CD8-positive, alpha-beta memory T cell (primary cell): ENCODE results near the gene DPM2. TPM values are rescaled to one million over a fixed set of nuclear protein-coding genes. Genes with fewer than 3 reads are reported as not detected.

Experiments
- CTCF ChIA-PET: fragments of 350-600 bp; sonication (Branson Sonifier 250); formaldehyde crosslinking; loops from one replicate; lab custom pipeline; 2021; ENCODE audit warnings: antibody characterized with exemption; lab: Charles Lee
- POLR2A ChIA-PET: fragments of 350-600 bp; sonication (Branson Sonifier 250); formaldehyde crosslinking; loops from one replicate; lab custom pipeline; 2021; ENCODE audit warnings: antibody characterized with exemption; lab: Charles Lee
- DNase-seq, 5 donors: peaks; one replicate each; pipeline versions ENCODE4 v3.0.0 to v3.0.0-alpha.2; 2020 to 2022; ENCODE audit warnings: mixed read lengths in 1 of 5
- H3K27ac ChIP-seq: one replicate; pipeline ENCODE4 v1.7.0; 2013; ENCODE audit warnings: low read depth, mild to moderate bottlenecking, low read length, moderate library complexity
- H3K27me3 ChIP-seq: 2 replicates; pipeline ENCODE4 v1.7.0; 2013; ENCODE audit warnings: low read length, mild to moderate bottlenecking; ENCODE audit not compliant: insufficient read depth, poor library complexity, severe bottlenecking
- H3K36me3 ChIP-seq: 2 replicates; pipeline ENCODE4 v1.7.0; 2013; ENCODE audit warnings: mild to moderate bottlenecking, low read length, moderate library complexity; ENCODE audit not compliant: insufficient read depth
- H3K4me1 ChIP-seq: 2 replicates; pipeline ENCODE4 v1.7.0; 2013; ENCODE audit warnings: mild to moderate bottlenecking, low read length, moderate library complexity; ENCODE audit not compliant: insufficient read depth
- H3K4me3 ChIP-seq: 2 replicates; pipeline ENCODE4 v1.7.0; 2013; ENCODE audit warnings: mild to moderate bottlenecking, low read length
- H3K9me3 ChIP-seq: 2 replicates; pipeline ENCODE4 v1.7.0; 2013; ENCODE audit warnings: mild to moderate bottlenecking, low read length
- H3K27ac Mint-ChIP-seq, 8 donors: one replicate each; pipeline ENCODE4 v1.8.0; 2020 to 2021; ENCODE audit warnings: mixed read lengths in 8 of 8, mild to moderate bottlenecking in 6 of 8, inconsistent platforms in 3 of 8, moderate library complexity in 3 of 8
- H3K27me3 Mint-ChIP-seq, 2 donors: one replicate each; pipeline ENCODE4 v1.8.0; 2020 to 2021; ENCODE audit warnings: mixed read lengths in 2 of 2, mild to moderate bottlenecking in 1 of 2, moderate library complexity in 1 of 2
- H3K36me3 Mint-ChIP-seq, 3 donors: one replicate each; pipeline ENCODE4 v1.8.0; 2020 to 2021; ENCODE audit warnings: mixed read lengths in 3 of 3, inconsistent platforms in 1 of 3, mild to moderate bottlenecking in 1 of 3
- H3K4me1 Mint-ChIP-seq, 3 donors: one replicate each; pipeline ENCODE4 v1.8.0; 2020 to 2021; ENCODE audit warnings: mixed read lengths in 3 of 3, inconsistent platforms in 1 of 3, mild to moderate bottlenecking in 1 of 3
- H3K4me3 Mint-ChIP-seq, 7 donors: one replicate each; pipeline ENCODE4 v1.8.0; 2020 to 2021; ENCODE audit warnings: mixed read lengths in 7 of 7, mild to moderate bottlenecking in 6 of 7, moderate library complexity in 4 of 7, inconsistent platforms in 2 of 7
- H3K9me3 Mint-ChIP-seq, 5 donors: one replicate each; pipeline ENCODE4 v1.8.0; 2020 to 2022; ENCODE audit warnings: mixed read lengths in 5 of 5, mild to moderate bottlenecking in 3 of 5, moderate library complexity in 2 of 5, inconsistent platforms in 1 of 5
- polyA plus RNA-seq: library from polyadenylated mRNA; unstranded; fragments of 300-500 nt; fragmentation: Illumina TruSeq; gene quantifications from one replicate; pipeline ENCODE4 v1.2.3, GENCODE V29; 2021
- total RNA-seq, 2 experiments: library from RNA; stranded (reverse); gene quantifications; one replicate each; pipeline ENCODE4 v1.2.3, GENCODE V29; 2021

Gene DPM2
- total and polyA plus RNA-seq, 3 experiments from 2014 or later, result 52.2 to 75.5 (median 73.8) TPM

DNA sequence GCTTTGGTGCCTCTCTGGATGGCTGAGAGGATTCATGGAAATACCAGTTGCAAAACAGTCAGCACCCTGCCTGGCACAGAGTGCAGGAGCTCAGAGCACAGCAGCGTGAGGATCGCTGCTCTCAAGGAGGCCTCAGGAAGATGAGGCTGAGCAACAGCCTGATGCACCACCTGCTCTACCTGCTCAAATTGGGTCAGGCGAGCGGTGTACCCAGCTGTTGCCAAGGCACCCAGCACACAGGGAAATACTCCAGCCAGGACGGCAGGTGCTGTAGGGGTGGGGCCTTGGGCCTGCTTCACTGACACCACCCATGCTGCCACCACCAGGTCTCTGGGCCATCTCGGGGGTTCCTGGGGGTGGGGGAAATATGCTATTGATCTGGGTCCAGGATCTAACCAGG, 38.8 kb upstream of the DPM2 start:
- POLR2A ChIA-PET, result interaction anchor here (0.7 to 1.9 kb wide), 10 partner anchors 9 to 58 kb away, joined by 3 to 8 read pairs (median 4); no protein-coding TSS in a partner anchor
- no peaks in the 10 kb centered on the region for H3K9me3 ChIP-seq
- H3K4me3 Mint-ChIP-seq, result peak overlapping the region; percentile 95 to 99 (median 97)
- H3K27me3 Mint-ChIP-seq, result peaks cover 0 to 2% of the 10 kb centered on the region in 2 donors
- peak overlapping the region; percentile 88 to 97 (median 96) for H3K27ac Mint-ChIP-seq
- peaks cover 60 to 67% (median 63%) of the 10 kb centered on the region in 3 donors for H3K4me1 Mint-ChIP-seq
- CTCF ChIA-PET, result interaction anchor here (3.3 to 13.0 kb wide), 3 partner anchors 22 to 54 kb away, joined by 15 to 186 read pairs (median 55); no protein-coding TSS in a partner anchor
- DNase-seq, result peak; percentile 24 to 72 (median 61)
- H3K4me1 ChIP-seq, result peaks cover 62% of the 10 kb centered on the region
- no peaks in the 10 kb centered on the region for H3K27me3 ChIP-seq
- no peaks in the 10 kb centered on the region for H3K9me3 Mint-ChIP-seq
- peaks cover 12% of the 10 kb centered on the region for H3K36me3 ChIP-seq
- peaks cover 0 to 70% (median 3%) of the 10 kb centered on the region in 3 donors for H3K36me3 Mint-ChIP-seq
- peak overlapping the region; percentile 98 for H3K4me3 ChIP-seq
- H3K27ac ChIP-seq, result peak overlapping the region; percentile 20

DNA sequence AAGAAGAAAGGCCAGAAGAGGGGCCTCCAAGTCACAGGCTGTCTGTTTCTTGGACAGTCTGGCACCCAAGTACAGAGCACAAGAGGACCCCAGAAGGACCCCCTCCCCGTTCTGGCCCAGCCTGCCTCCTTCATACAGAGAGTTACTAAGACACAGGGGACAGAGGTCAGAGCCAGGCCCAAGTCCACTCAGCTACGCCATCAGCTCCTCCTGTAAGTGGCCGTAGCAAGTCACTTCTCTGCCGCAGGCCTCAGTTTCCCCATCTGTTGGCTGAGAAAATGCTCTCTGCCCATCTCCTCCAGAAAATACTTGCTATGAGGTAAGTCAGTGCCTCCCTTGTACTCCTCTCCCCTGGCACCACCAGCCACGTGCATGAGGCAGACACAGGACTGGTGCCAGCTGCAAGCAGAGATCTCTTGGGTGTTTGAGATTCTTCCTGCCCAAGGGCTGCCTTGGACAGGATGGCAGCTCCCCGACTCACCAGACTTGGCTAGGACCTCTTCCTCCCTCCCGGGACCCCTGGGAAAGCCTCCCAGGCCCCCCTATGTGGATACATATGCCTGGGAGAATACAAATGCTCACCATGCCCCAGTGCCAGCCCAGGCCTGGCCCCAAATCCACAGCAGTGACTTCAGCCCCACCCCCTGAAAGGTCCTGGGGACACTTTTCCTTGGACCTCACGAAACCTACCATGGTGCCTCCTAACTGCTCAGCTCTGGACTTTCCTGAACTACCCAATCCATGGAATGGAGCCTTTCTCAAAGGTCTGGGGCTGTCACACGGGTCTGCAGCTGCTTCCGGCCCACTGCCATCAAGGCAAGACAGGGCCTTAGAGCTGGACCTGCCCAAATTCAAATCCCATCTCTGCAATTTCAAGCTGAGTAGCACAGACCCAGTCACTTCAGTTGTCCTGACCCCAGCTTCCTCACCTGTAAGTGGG, 38.0 kb upstream of the DPM2 start:
- Histone ChIP-seq H3K27ac (peak overlapping the region; percentile 20), H3K9me3 (no peaks in the 10 kb centered on the region), H3K4me3 (peak overlapping the region; percentile 98), H3K27me3 (no peaks in the 10 kb centered on the region), H3K4me1 (peaks cover 65% of the 10 kb centered on the region), H3K36me3 (peaks cover 12% of the 10 kb centered on the region)
- peak overlapping the region; percentile 88 to 98 (median 96) for H3K27ac Mint-ChIP-seq
- H3K36me3 Mint-ChIP-seq, result peaks cover 0 to 72% (median 3%) of the 10 kb centered on the region in 3 donors
- CTCF ChIA-PET, result interaction anchor here (1.6 to 13.0 kb wide), 4 partner anchors 15 to 55 kb away, joined by 4 to 186 read pairs (median 35); no protein-coding TSS in a partner anchor
- POLR2A ChIA-PET, result interaction anchor here (1.0 to 1.9 kb wide), 6 partner anchors 8 to 59 kb away, joined by 3 to 8 read pairs (median 4); no protein-coding TSS in a partner anchor
- peaks cover 0 to 2% of the 10 kb centered on the region in 2 donors for H3K27me3 Mint-ChIP-seq
- DNase-seq, result no peak
- no peaks in the 10 kb centered on the region for H3K9me3 Mint-ChIP-seq
- peaks cover 63 to 69% (median 67%) of the 10 kb centered on the region in 3 donors for H3K4me1 Mint-ChIP-seq
- H3K4me3 Mint-ChIP-seq, result peak overlapping the region; percentile 95 to 99 (median 97)

DNA sequence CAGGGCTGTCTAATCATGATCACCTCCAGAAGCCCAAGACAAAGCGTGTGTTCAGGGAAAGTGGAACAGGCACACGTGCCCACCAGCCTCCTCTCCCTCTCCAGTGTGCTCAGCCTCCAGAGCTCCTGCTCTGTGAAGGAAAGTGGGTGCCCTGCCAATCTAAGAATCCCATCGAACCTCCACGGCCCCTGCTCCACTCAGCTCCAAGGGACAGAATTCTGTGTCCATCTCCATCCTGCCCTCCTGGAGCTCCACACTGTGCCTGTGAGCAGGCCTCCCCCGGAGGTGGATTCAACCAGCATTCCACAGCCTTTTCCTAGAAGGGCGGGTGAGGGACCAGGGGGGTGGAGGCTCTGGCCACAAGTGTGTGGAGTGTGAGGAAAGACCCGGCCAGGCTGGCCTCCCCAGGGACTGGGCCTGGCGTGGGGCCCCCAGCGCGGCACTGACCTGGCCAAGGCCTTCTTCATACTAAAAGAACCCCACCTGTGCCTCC, 37.2 kb upstream of the DPM2 start:
- Mint-ChIP-seq H3K36me3 (peaks cover 0 to 75% (median 3%) of the 10 kb centered on the region in 3 donors), H3K9me3 (no peaks in the 10 kb centered on the region), H3K27me3 (peaks cover 0 to 2% of the 10 kb centered on the region in 2 donors), H3K27ac (peak overlapping the region; percentile 87 to 100 (median 96)), H3K4me1 (peaks cover 72 to 78% (median 75%) of the 10 kb centered on the region in 3 donors), H3K4me3 (peak overlapping the region; percentile 95 to 99 (median 97))
- H3K4me3 ChIP-seq, result peak overlapping the region; percentile 98
- peaks cover 74% of the 10 kb centered on the region for H3K4me1 ChIP-seq
- peaks cover 11% of the 10 kb centered on the region for H3K36me3 ChIP-seq
- no peak for DNase-seq
- H3K9me3 ChIP-seq, result no peaks in the 10 kb centered on the region
- H3K27ac ChIP-seq, result no peak overlapping the region
- ChIA-PET POLR2A (interaction anchor here (0.5 to 1.8 kb wide), 5 partner anchors 16 to 52 kb away, joined by 3 to 4 read pairs (median 3); no protein-coding TSS in a partner anchor), CTCF (interaction anchor here (1.1 to 13.0 kb wide), 5 partner anchors 14 to 93 kb away, joined by 3 to 186 read pairs (median 15); partner anchors contain the start of gene SLC25A25)
- H3K27me3 ChIP-seq, result no peaks in the 10 kb centered on the region

DNA sequence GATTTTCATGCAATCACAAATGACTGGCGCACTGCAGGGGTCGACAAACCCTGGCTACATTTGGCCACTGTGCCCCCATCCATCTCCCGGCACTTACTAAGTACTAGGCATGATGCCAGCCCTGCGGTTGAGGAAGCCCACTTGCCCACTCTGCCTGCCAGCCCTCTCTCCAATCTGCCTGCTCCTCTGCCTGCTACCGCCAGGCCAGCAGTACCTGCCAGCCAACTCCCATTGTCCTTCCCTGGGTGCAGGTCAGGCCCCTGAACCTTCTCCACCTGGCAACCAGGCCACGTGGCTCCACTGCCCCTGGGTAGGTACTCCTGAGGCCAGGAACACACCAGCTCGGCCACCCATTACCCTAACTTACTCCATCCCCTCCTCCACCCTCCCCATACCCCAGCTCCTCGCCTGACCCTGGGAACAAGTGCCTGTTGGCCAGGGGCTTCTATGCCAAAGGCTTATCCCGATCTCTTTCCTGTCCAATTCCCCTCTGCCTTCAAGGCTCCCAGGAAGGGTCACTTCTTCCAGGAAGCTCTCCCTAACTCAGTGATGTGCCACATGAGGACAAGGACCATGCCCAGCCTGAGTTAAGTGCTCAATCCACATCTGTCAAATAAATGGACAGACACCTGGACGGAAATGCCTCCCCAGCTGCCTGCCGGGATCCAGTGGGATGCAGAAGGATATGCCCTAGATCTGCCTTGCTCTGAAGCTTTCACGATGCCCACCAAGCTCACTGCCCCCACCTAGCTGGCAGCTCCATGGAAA, 36.5 kb upstream of the DPM2 start:
- peaks cover 78 to 84% (median 81%) of the 10 kb centered on the region in 3 donors for H3K4me1 Mint-ChIP-seq
- peaks cover 80% of the 10 kb centered on the region for H3K4me1 ChIP-seq
- H3K36me3 Mint-ChIP-seq, result peaks cover 0 to 75% (median 3%) of the 10 kb centered on the region in 3 donors
- peak overlapping the region; percentile 98 for H3K4me3 ChIP-seq
- no peaks in the 10 kb centered on the region for H3K9me3 ChIP-seq
- DNase-seq, result no peak
- peak overlapping the region; percentile 87 to 100 (median 96) for H3K27ac Mint-ChIP-seq
- H3K9me3 Mint-ChIP-seq, result no peaks in the 10 kb centered on the region
- H3K4me3 Mint-ChIP-seq, result peak overlapping the region; percentile 85 to 99 (median 97)
- no peak overlapping the region for H3K27ac ChIP-seq
- H3K27me3 Mint-ChIP-seq, result peaks cover 0 to 2% of the 10 kb centered on the region in 2 donors
- ChIA-PET POLR2A (interaction anchor here (0.5 to 1.8 kb wide), 7 partner anchors 15 to 56 kb away, joined by 3 to 11 read pairs (median 3); no protein-coding TSS in a partner anchor), CTCF (interaction anchor here (1.1 to 13.0 kb wide), 5 partner anchors 13 to 94 kb away, joined by 3 to 186 read pairs (median 15); partner anchors contain the start of gene SLC25A25)
- H3K27me3 ChIP-seq, result no peaks in the 10 kb centered on the region
- peaks cover 4% of the 10 kb centered on the region for H3K36me3 ChIP-seq

DNA sequence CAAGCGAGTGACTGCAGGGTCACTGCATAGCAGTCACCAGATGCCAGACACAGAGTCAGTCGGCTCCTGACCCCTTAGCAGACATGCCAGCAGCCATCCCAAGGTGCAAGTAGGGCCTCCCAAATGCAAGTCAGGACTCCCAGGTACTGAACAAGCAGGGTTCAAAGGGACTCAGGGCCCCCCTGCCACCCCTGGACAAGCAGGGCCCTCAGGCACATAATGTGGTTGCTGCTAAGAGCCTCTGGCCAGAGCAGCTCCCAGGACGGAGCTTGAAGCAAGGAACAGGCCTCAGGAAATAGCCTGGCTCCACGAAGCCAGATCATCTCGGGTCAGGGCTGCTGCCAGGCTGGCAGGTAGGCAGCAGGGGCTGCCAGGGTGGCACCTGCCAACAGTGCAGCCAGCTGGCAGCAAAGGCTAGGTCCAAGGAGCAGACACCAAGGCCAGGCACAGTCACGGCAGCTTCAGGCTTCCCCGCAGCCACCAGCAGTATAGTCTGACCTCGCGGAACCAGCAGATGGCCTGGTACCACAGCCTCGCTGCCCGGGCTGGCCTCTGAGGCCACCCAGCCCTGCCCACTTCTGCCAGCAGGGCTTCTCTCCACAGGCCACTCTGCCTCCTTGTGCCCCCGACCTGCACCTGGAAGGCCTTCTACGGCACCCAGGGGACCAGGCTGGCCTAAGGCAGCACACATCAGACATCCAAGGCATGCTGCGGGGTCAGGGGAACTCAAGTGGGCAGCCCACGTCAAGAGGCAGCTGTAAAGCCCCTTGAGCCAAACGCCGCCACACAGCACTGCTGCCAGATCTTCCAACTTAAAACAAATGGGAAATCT, 35.7 kb upstream of the DPM2 start:
- ChIA-PET CTCF (interaction anchor here (0.6 to 13.0 kb wide), 8 partner anchors 8 to 95 kb away, joined by 3 to 186 read pairs (median 4); partner anchors contain the start of genes EEIG1 and SLC25A25), POLR2A (interaction anchor here (0.5 to 4.4 kb wide), 7 partner anchors 18 to 61 kb away, joined by 3 to 30 read pairs (median 5); no protein-coding TSS in a partner anchor)
- H3K36me3 ChIP-seq, result no peaks in the 10 kb centered on the region
- H3K27me3 ChIP-seq, result no peaks in the 10 kb centered on the region
- H3K4me1 Mint-ChIP-seq, result peaks cover 86 to 92% (median 89%) of the 10 kb centered on the region in 3 donors
- peak overlapping the region; percentile 87 to 100 (median 97) for H3K27ac Mint-ChIP-seq
- peak overlapping the region; percentile 85 to 99 (median 97) for H3K4me3 Mint-ChIP-seq
- H3K36me3 Mint-ChIP-seq, result peaks cover 0 to 79% (median 3%) of the 10 kb centered on the region in 3 donors
- peaks cover 0 to 2% of the 10 kb centered on the region in 2 donors for H3K27me3 Mint-ChIP-seq
- no peaks in the 10 kb centered on the region for H3K9me3 Mint-ChIP-seq
- H3K9me3 ChIP-seq, result no peaks in the 10 kb centered on the region
- H3K4me3 ChIP-seq, result peak overlapping the region; percentile 98
- no peak for DNase-seq
- H3K4me1 ChIP-seq, result peaks cover 88% of the 10 kb centered on the region
- H3K27ac ChIP-seq, result peak overlapping the region; percentile 40

DNA sequence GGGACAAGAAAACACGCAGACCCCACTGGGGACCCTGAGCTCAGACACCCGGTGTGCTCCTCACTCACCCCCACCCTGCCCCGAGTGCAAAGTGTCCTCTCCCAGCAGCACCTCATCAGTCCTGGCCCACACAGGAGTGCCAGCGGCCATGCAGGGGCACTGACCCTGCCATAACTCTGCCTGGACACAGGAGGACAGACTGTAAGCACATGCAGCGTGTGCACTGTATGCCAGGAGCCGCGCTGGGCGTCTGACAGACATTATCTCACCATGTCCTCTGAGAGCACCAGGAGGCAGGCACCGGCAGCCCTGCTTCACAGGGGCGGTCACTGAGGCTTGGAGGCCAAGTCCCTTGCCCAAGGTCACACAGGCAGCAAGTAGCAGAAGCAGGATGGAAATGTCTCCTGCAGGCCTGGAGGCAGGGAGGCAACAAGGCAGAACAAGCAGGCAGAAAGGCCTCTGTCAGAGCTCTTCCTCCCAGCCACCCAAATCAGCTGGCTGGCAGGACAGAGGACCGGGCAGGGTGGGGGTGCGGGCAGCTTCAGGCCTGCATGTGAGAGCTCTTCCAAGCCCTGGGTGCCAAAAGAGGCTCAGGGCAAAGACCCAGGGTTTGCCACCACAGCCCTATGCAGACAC, 34.7 kb upstream of the DPM2 start:
- Histone ChIP-seq H3K4me3 (peak overlapping the region; percentile 98), H3K4me1 (peaks cover 96% of the 10 kb centered on the region), H3K27ac (peak overlapping the region; percentile 40), H3K36me3 (no peaks in the 10 kb centered on the region), H3K9me3 (no peaks in the 10 kb centered on the region), H3K27me3 (no peaks in the 10 kb centered on the region)
- Mint-ChIP-seq H3K4me3 (peak overlapping the region; percentile 85 to 99 (median 97)), H3K36me3 (peaks cover 0 to 75% (median 3%) of the 10 kb centered on the region in 3 donors), H3K27ac (peak overlapping the region; percentile 87 to 100 (median 97)), H3K9me3 (no peaks in the 10 kb centered on the region), H3K4me1 (peaks cover 94 to 100% (median 97%) of the 10 kb centered on the region in 3 donors), H3K27me3 (peaks cover 0 to 2% of the 10 kb centered on the region in 2 donors)
- DNase-seq, result no peak
- ChIA-PET POLR2A (interaction anchor here (1.0 to 4.4 kb wide), 4 partner anchors 9 to 62 kb away, joined by 4 to 30 read pairs (median 12); partner anchors contain the start of gene EEIG1), CTCF (interaction anchor here (0.6 to 5.9 kb wide), 6 partner anchors 9 to 70 kb away, joined by 3 to 35 read pairs (median 4); partner anchors contain the start of gene EEIG1)
